ENCODE data around the gene PLSCR1.

DNA sequence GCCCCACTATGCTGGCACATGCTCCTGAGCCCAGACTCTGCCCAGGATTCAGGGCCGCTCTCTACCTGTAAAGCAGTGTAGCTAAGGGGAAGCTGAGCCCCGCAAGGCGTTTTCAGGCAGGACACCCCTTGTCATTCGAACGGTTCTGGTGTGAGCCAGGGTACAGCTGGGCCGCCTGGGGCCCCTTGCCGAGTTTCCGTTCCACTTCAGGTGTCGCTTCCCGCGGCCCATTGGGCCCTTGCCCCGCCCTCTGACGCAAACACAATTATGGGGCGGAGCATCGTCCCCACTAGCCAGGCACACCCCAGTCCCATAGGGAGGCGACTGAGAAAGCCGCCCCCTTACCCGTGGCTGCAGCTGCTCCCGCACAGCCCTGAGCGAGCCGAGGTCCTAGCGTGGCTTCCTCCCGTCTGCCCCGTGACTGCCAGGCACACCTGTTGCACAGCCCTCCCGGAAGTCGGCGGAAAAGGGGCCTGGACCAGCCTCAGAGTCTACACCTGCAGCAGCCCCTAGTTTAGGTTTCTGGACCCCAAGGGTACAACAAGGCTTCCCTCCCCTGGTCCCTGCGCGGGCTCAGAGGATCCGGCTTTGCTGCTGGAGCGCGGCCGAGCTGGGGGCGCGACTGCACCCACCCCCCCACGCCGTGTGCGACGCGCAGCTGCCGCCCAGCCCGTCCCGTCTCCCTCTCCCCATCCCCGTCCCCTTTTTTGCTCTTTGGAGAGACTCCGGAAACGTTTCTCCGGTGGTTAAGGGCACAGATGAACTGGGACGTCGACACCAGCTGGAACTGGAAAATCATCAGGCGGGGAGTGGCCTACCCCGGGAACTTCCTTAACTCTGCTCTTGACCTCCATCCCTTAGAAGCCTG, 75.0 kb downstream of the PLSCR1 start, which contains the start of gene PLSCR2:
- TF ChIP-seq ESRRG (CRISPR knock-in tag; IDR thresholded peaks at IDR 0.05): no peak
- TF ChIP-seq ARNTL (CRISPR knock-in tag; IDR thresholded peaks at IDR 0.05; ENCODE audit: borderline replicate concordance, low read depth): no peak
- TF ChIP-seq TCF4 (CRISPR knock-in tag; IDR thresholded peaks at IDR 0.05; ENCODE audit: borderline replicate concordance): no peak
- TF ChIP-seq CSDC2 (CRISPR knock-in tag; IDR thresholded peaks at IDR 0.05): no peak
- TF ChIP-seq BACH2 (CRISPR knock-in tag; IDR thresholded peaks at IDR 0.05; ENCODE audit: borderline replicate concordance): no peak
- no peak for TF ChIP-seq OSR1 (CRISPR knock-in tag; IDR thresholded peaks at IDR 0.05)
